Activated CD8-positive, alpha-beta memory T cell treated with anti-CD3 and anti-CD28 coated beads, Interleukin-2, amount 50 U/mL, for 4 hours (primary cell): ENCODE measurements around the gene ARPC5L.
"Not testable (repeated sequence)": the region's sequence is repeated elsewhere in the genome, so short reads cannot be mapped to it uniquely, and the experiment has no call there.

Source experiments
- DNase-seq: peaks from one replicate; pipeline ENCODE4 v3.0.0-alpha.2; 2020

Gene ARPC5L

GRCh38 chr9:124861342-124862229, at the start of gene ARPC5L, which contains the start of gene RPL35:
TSS of gene ARPC5L (plus strand) at chr9:124862130. CDS start at chr9:124869291, 7,161 bp downstream.
TSS of gene RPL35 (minus strand) at chr9:124861957. CDS start at chr9:124861912, 45 bp downstream.
- DNase-seq = peak; percentile 95

GRCh38 chr9:124812441-124812876, 49.5 kb upstream of the ARPC5L start:
- no peak for DNase-seq

- DNase-seq = no peak
These were observed 48.9 kb upstream of the ARPC5L start for GRCh38 chr9:124813041-124813440.

- DNase-seq = no peak
These were observed 48.3 kb upstream of the ARPC5L start for GRCh38 chr9:124813501-124814163.

- no peak for DNase-seq
These were observed 47.8 kb upstream of the ARPC5L start for GRCh38 chr9:124814164-124814535.

- DNase-seq = no peak
These were observed 46.3 kb upstream of the ARPC5L start for GRCh38 chr9:124815601-124816000.

GRCh38 chr9:124818431-124819281, 43.3 kb upstream of the ARPC5L start:
- no peak for DNase-seq

- no peak for DNase-seq
These were observed 41.0 kb upstream of the ARPC5L start for GRCh38 chr9:124820698-124821623.

GRCh38 chr9:124828489-124829333, 33.2 kb upstream of the ARPC5L start:
- DNase-seq = no peak

GRCh38 chr9:124829334-124829669, 32.6 kb upstream of the ARPC5L start:
- DNase-seq = no peak

GRCh38 chr9:124830593-124830992, 31.3 kb upstream of the ARPC5L start:
- no peak for DNase-seq

- DNase-seq = no peak
These were observed 30.1 kb upstream of the ARPC5L start for GRCh38 chr9:124831642-124832364.

GRCh38 chr9:124834591-124834990, 27.3 kb upstream of the ARPC5L start:
- DNase-seq = no peak

- no peak for DNase-seq
These were observed 26.8 kb upstream of the ARPC5L start for GRCh38 chr9:124835026-124835557.

GRCh38 chr9:124838132-124838531, 23.8 kb upstream of the ARPC5L start:
- not testable (repeated sequence) for DNase-seq

GRCh38 chr9:124838567-124839275, 23.2 kb upstream of the ARPC5L start:
- DNase-seq = not testable (repeated sequence)

GRCh38 chr9:124839612-124840299, 22.2 kb upstream of the ARPC5L start:
- no peak for DNase-seq

GRCh38 chr9:124840300-124840833, 21.6 kb upstream of the ARPC5L start:
- no peak for DNase-seq
